ENCODE measurements around the gene NRG2.

Gene NRG2

GRCh38 chr5:139968547-139969261 lies 74.4 kb downstream of the NRG2 start:
- peak; percentile 74 to 83 (median 78) for DNase-seq (ENCODE audit: low read depth in 3 of 3)

- DNase-seq (ENCODE audit: low read depth in 3 of 3) = no peak
Observed at GRCh38 chr5:139967353-139967752, 75.7 kb downstream of the NRG2 start.

DNA sequence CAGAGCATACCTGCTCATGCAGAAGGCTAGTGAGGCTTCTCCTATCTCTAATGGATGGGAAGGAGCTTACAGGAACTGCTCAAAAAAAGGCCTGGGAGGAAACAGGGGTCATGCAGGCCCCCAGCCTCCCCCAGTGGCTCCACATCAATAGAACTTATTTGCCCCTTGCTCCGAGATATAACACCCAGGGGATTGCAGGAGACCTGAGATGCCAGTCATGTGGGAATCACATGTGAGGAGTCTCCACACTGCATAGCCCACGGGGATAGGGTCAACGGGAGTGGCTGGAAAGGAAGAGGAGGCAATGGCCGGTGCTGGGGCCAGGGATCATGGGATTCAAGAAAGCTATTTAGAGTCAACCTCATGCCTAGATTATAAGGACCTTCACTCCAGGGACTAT lies 76.2 kb downstream of the NRG2 start:
- no peak for DNase-seq (ENCODE audit: low read depth in 3 of 3)

DNA sequence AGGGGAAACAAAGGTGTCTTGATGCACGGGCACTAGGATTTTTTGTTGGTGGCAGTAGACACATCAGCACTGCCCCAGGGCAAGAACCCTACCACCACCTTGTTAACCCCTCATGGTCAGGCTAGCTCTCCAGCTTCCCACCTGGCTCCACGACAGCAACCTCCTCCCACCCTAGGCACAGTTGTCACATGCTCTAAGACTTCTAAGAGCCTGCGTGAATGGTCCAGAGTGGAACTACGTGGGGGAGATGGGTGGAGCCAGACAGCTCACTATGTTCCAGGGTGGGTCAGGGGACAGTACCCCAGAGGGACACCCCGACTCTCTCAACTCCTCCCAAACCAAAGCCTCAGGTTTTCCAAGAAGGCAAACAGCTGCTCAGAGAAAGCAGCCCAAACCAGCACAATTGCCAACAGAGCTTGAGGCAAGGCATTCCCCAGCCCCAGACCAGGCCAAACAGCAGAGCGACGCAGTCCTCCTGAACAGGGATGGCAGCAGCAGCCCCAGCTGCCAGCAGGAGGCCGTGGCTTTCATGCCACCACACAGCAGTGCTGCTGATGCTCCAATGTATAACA lies 78.0 kb downstream of the NRG2 start:
- DNase-seq (ENCODE audit: low read depth in 3 of 3) = no peak

DNA sequence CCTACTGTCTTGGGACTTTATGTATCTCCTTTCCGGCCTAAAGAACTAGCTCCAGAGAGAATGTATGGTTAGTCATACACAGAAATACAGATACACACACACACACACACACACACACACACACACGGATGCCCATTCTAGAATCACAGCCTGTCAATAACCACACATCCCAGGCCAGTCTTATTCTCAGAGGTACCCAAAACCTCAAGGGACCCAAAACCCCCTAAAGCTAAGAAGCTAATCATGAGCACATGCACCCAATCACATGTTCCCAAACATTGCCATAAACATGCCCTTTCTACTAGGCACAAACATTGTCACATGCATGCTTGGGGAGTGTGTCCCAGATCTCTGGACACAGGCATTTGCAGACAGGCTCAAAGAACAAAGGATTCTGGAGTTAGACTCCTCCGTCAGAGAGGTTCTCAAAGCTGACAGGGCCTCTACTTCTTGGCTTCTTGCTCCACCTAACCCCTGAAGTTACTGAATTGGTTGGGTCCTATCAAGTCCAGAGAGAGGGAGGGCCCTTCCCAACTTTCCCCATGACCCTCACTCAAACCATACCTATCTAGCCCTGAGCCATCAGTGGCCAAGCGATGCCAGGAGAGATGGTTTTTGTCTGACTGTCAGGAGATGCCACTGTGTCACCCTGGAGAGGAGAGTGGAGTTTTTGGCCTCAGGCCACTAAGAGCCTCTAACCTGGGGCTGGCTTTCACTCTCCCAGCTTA lies 78.7 kb downstream of the NRG2 start:
- no peak for DNase-seq (ENCODE audit: low read depth in 3 of 3)

GRCh38 chr5:139962445-139962844 lies 80.7 kb downstream of the NRG2 start:
- no peak for DNase-seq (ENCODE audit: low read depth in 3 of 3)

DNA sequence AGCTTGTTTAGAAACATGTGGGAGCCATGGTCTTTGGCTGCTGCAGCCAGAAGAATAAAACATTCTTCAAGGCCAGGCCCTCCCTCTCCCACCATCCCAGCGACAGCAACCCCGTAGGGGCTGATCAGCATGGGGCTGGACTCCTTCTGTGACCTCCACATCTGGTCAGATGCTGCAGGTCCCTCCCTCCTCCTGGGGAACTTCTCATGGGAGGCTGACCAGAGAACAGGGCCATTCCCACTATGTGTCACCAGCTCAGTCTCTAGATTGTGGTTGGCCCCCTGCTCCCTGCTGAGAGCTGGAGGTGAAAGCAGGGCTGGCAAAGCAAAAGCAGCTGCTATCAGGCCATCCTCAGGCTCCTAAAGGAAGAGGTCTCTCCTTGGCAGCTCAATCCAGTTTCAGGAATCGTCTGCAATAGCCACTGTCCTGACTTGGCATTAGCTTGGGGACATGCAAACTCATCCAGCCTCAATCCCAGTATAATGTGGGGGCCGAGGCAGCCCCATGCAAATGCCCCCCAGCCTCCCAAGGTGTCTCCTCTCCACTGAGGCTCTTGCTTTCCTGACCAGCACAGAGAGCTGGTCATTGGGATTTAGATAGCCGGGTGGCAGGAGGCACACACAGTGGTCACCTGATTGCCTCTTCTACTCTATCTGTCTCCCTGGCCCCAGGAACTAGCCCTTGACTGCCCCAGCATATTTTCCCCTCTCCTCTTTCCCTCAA lies 81.5 kb downstream of the NRG2 start:
- DNase-seq (ENCODE audit: low read depth in 3 of 3) = no peak

DNA sequence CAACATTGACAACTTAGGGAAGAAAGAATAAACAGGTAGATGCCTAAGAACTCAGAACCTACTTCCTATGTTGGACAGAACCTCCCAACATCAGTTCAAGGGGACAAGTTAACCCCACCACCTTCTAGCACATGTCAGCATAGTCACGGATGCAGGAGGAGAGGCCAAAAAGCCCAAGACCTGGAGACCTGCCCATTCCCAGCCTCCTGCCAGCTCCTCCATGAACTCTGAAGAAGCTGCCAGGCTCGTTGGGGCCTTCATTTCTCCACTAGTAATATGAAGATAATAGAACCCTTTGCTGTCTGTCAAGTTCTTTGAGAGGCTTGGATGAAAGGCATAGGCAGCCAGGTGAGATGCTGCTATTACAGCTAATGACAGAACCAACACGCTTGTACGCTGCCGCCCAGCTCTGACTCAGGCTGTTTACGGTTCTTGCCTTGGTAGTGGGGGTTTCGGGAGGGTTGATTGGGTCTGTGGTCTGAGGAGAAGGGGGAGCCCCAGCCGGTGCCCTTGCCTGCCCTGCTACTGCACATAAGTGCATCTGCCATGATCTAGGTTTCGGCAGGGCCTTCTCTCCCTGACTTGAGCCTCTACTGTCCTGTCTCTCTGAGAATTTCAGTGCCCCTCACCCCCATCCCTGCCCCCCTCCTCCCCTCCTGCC lies 82.2 kb downstream of the NRG2 start:
- no peak for DNase-seq (ENCODE audit: low read depth in 3 of 3)

- no peak for DNase-seq (ENCODE audit: low read depth in 3 of 3)
Observed at GRCh38 chr5:139958432-139959148, 84.5 kb downstream of the NRG2 start.

DNA sequence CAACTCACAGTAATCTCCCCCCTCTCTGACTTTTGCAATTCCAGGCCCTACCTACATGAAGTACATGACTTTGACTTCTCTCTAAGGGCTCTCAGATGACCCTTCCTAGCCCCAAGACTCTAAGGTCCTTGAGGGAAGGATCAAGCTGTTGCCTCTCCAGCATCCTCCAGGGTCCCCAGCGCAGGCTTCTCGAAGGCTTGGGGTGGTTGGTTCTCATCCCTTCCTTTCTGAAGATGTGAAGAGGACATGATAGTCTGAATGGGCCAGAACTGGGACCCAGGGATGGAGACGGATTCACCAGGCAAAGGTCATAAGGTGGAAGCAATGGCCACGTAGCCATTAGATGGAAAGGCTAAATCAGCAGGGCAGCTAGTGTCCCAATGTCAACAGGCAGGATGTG lies 86.8 kb downstream of the NRG2 start:
- no peak for DNase-seq (ENCODE audit: low read depth in 3 of 3)

DNA sequence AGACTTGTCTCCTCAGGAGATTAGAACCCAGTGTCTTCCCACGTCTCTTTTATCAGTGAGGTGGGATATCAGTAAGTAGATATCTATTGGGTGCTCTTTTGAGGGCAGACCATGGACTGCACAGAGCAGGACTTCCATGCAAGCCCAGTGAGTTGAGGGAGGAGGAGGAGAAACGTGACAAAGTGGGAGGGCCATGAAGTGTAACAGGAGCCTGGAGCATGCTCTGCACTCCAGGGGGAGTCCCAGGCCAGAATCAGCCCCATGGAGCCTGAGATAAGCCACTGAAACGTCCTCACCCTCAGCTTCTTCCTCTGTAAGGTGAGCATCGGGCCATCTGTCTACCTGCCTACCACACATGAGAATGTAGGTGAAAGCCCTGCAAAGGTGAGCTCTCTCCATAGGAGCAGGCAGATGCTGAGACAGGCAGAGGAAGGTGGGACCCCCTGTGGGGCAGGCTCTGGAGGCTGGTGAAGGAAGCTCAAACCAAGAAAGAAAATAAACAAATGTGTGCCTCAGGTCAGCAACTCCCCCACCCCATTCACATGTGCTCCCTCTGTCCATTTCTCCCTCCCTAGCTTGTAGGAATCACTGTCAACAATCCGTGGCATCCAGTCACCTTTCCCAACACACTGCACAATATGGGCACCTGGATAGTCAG lies 87.4 kb downstream of the NRG2 start:
- no peak for DNase-seq (ENCODE audit: low read depth in 3 of 3)

DNA sequence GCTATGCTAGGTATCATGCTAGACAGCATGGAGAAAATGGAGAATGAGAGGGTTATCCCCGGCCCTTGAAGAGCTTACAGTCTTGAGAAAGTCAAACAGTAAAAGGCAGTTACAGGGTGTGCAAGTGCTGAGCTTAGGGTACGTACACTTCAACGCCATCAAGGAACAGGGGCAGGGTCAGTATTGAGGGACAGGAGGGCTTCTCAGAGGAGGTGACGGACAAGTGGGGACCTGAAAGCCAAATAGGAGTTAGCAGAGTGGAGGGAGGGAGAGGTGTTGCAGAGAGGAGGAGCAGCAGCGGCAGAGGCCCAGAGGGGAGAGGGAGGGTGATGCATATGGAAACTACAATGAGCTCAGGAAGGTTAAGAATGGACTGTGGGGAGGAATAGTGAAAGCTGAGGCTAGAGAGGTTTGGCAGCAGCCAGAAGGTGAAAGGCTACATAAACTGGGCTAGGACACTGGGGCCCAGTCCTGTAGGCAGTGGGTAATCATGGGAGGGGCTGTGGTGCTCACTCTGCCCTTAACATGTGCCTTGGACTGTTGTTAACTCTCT lies 88.0 kb downstream of the NRG2 start:
- DNase-seq (ENCODE audit: low read depth in 3 of 3) = no peak

- no peak for DNase-seq (ENCODE audit: low read depth in 3 of 3)
Observed at GRCh38 chr5:139954462-139954861, 88.6 kb downstream of the NRG2 start.

GRCh38 chr5:139954022-139954421 lies 89.1 kb downstream of the NRG2 start:
- no peak for DNase-seq (ENCODE audit: low read depth in 3 of 3)

- no peak for DNase-seq (ENCODE audit: low read depth in 3 of 3)
Observed at GRCh38 chr5:139952574-139952973, 90.5 kb downstream of the NRG2 start.

DNA sequence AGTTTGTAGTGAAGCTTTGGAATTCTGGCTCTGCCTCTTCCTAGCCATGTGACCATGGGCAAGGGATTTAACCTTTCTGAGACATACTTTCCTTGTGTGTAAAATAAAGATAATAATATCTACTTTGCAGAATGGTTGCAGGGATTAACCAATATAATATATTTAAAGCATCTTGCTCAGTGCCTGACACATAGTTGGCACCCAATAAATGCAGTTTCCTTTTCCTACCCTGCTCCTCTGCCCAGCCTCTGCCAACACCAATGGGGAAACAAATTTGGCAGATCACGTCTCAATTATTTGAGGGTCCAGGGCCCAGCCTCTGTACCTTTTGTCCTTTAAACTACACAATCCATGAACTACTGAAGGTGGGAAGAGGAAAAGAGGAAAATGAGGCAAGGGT lies 91.1 kb downstream of the NRG2 start:
- no peak for DNase-seq (ENCODE audit: low read depth in 3 of 3)

GRCh38 chr5:139951296-139951924 lies 91.7 kb downstream of the NRG2 start:
- no peak for DNase-seq (ENCODE audit: low read depth in 3 of 3)

GRCh38 chr5:139950436-139950835 lies 92.7 kb downstream of the NRG2 start:
- DNase-seq (ENCODE audit: low read depth in 3 of 3) = no peak

DNA sequence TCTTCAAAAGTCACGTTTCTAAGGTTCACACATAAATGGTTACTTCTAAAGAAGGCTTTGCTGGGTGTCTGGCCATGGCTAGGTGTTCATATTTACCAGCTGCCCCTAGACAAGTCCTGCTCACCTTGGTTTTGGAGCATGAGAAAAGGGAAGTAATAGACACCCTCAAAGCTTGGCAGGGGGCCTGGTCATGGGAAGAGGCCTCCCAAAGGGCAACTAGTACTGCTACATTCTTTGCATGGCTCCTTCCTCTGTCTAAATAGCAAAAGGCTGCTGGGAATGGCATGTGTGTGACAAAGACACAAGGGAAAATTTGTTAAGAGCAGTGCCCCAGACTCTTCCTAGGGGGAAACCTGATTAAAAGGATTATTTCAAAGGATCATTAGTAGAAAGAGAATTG lies 93.4 kb downstream of the NRG2 start:
- no peak for DNase-seq (ENCODE audit: low read depth in 3 of 3)

- DNase-seq (ENCODE audit: low read depth in 3 of 3) = no peak
Observed at GRCh38 chr5:139947727-139948126, 95.4 kb downstream of the NRG2 start.
